HFFc6 (cell line): ENCODE data around the gene COL3A1. TPM values are rescaled to one million over a fixed set of nuclear protein-coding genes. Genes with fewer than 3 reads are reported as not detected.

Experiments used
- DNase-seq: peaks from one replicate; pipeline ENCODE4 v3.0.0-alpha.2; 2018
- H3K27ac Mint-ChIP-seq: 2 replicates; pipeline ENCODE4 v1.8.0; 2020; ENCODE audit warnings: mild to moderate bottlenecking, mixed read lengths
- H3K27me3 Mint-ChIP-seq: 2 replicates; pipeline ENCODE4 v1.8.0; 2021; ENCODE audit warnings: mild to moderate bottlenecking, moderate library complexity, mixed read lengths; ENCODE audit not compliant: insufficient read depth
- H3K36me3 Mint-ChIP-seq: 2 replicates; pipeline ENCODE4 v1.8.0; 2021; ENCODE audit warnings: low read depth, mixed read lengths
- H3K4me1 Mint-ChIP-seq: 2 replicates; pipeline ENCODE4 v1.8.0; 2020; ENCODE audit warnings: low read depth, mixed read lengths
- H3K4me3 Mint-ChIP-seq: 2 replicates; pipeline ENCODE4 v1.8.0; 2020; ENCODE audit warnings: mild to moderate bottlenecking, moderate library complexity, mixed read lengths
- H3K9me3 Mint-ChIP-seq: 2 replicates; pipeline ENCODE4 v1.8.0; 2020; ENCODE audit warnings: mild to moderate bottlenecking, mixed read lengths
- long read RNA-seq: library from polyadenylated mRNA; unstranded; transcript quantifications from one replicate; pipeline ENCODE4 v2.0.0, GENCODE V29; 2019
- total RNA-seq, 6 experiments: library from RNA; stranded (reverse); fragmentation: NEBNext Ultra II Directional; extraction: Animal tissue kit (Norgen Biotek cat#: 25700); gene quantifications; 2 replicates in 1 of 6; 3 replicates in 5 of 6; pipeline ENCODE4 v1.2.3, GENCODE V29; 2021
- TF ChIP-seq, protein P1 (sequence below): fragments of 200-600 bp; sonication (generic); IDR thresholded peaks from 2 replicates; pipeline ENCODE4 v1.5.0; 2021; ENCODE audit warnings: antibody characterized with exemption, mild to moderate bottlenecking

Gene COL3A1
- 100 to 1,000 TPM; 348 to 594 (median 356) TPM for total RNA-seq
- long read RNA-seq, full-length matches to known transcripts = 212 of 412 reads
- long read RNA-seq, partial matches to known transcripts = 179 of 412 reads
- long read RNA-seq, other reads (novel, unspliced or antisense) = 21 of 412 reads

DNA sequence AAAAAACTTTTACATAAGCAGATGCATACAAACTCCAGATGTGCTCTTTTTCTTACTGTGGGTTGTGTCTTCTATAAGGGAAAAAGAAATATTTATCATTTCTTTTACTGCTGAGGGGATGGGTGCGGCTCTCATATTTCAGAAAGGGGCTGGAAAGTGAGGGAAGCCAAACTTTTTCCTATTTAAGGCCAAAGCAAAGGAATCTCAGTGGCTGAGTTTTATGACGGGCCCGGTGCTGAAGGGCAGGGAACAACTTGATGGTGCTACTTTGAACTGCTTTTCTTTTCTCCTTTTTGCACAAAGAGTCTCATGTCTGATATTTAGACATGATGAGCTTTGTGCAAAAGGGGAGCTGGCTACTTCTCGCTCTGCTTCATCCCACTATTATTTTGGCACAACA lies at the start of gene COL3A1:
Gene COL3A1, plus strand, starts transcription at position 210 of the 400 bp plus-strand sequence. Its CDS starts 117 bp downstream, at position 327.
- H3K4me3 Mint-ChIP-seq = peak within 1 kb of the TSS; percentile 98
- H3K27ac Mint-ChIP-seq = peak within 1 kb of the TSS; percentile 85
- DNase-seq = peak; percentile 52
- H3K4me1 Mint-ChIP-seq = peaks cover 81% of the 10 kb centered on the region
- no peaks in the 10 kb centered on the region for H3K9me3 Mint-ChIP-seq
- peaks cover 7% of the 10 kb centered on the region; the same call in 1 of the 2 replicates for H3K36me3 Mint-ChIP-seq
- TF ChIP-seq, protein P1, sequence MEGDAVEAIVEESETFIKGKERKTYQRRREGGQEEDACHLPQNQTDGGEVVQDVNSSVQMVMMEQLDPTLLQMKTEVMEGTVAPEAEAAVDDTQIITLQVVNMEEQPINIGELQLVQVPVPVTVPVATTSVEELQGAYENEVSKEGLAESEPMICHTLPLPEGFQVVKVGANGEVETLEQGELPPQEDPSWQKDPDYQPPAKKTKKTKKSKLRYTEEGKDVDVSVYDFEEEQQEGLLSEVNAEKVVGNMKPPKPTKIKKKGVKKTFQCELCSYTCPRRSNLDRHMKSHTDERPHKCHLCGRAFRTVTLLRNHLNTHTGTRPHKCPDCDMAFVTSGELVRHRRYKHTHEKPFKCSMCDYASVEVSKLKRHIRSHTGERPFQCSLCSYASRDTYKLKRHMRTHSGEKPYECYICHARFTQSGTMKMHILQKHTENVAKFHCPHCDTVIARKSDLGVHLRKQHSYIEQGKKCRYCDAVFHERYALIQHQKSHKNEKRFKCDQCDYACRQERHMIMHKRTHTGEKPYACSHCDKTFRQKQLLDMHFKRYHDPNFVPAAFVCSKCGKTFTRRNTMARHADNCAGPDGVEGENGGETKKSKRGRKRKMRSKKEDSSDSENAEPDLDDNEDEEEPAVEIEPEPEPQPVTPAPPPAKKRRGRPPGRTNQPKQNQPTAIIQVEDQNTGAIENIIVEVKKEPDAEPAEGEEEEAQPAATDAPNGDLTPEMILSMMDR = no peak
- H3K27me3 Mint-ChIP-seq = no peaks in the 10 kb centered on the region; the same call in none of the 2 replicates

DNA sequence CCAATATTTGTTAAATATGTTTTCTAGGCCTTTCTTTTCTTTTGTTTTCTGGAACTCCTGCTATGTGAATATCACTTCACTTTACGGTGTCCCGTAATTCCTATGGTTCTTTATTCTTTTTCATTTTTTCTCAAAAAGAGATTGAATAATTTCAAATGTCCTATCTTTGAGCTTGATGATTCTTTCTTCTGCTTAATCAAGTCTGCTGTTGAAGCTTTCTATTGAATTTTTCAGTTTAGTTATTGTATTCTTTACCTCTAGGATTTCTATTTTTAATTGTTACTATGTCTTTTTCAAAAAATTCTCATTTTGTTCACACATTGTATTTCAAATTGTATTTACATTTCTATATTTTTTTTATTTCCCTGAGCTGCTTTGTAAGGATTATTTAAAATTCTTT lies 45.5 kb upstream of the COL3A1 start:
- Mint-ChIP-seq H3K27ac (no peak overlapping the region), H3K9me3 (peaks cover 20% of the 10 kb centered on the region), H3K4me1 (peaks cover 12% of the 10 kb centered on the region), H3K27me3 (no peaks in the 10 kb centered on the region; the same call in 1 of the 2 replicates), H3K36me3 (peaks cover 21% of the 10 kb centered on the region), H3K4me3 (no peak overlapping the region)
- TF ChIP-seq, protein P1 = no peak
- no peak for DNase-seq

DNA sequence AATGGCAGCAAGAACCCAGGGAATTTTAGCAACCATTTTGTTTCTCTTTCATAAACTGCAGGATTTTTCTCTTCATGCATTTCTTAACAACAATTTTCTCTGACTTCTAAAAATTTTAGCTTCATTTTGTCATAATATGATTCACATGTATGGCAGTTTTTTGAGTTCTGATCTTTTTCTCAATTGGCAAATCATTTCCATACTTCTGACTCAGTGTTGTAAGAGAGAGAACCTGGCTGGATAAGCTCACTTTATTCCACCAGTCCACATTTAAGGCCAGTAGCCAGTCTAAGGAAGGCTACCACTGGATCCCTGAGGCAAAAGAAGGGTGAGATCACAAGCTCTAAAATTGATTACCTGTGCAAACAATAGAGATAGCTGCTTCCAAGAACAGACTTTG lies 42.8 kb upstream of the COL3A1 start:
- no peaks in the 10 kb centered on the region for H3K27me3 Mint-ChIP-seq

DNA sequence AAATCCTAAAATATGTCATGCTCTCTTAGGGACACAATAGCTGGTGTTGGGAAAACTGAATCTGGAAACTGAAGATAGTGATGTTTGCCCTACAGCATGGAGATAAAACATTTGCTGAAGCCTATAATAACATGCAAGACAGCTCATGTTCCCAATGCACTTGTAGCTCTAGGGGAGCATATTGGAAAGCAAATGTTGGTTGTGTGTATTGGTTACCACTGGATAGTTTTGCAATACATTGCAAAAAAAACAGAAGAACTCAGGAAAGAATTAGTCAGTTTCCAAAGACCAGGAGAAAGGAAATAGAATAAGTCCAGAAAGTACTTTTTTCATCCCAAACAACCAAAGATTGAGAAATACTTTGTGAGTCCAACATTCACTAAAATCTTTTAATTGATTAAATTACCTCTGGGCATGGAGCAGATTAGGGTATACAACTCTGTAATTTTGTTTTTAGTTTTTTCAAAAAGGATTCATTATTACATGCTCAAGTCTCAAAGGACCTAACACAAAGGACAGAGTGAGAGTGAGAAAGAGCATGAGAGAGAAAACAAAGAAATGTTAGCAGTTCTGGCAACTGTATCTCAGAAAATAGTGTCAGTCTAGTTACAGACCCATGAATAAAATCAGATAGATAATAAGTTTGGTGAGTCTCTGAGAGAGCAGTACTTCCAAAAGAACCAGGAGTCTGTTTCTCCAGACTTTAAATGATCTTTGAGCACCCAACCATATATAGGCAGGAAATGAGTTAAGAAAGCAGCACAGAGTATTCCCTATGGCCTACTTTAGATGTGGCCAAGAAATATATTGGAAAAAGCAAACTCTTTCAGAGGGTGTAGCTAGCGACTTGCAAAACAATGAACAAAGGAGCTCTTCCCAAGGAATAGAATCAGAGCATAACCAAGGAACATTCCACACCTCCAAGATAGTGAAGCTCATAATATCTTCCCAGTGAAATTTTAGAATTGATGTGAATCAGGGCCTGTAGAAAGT lies 36.6 kb upstream of the COL3A1 start:
- Mint-ChIP-seq H3K9me3 (no peaks in the 10 kb centered on the region), H3K4me1 (peaks cover 24% of the 10 kb centered on the region), H3K27me3 (no peaks in the 10 kb centered on the region), H3K27ac (peak overlapping the region; percentile 78), H3K36me3 (no peaks in the 10 kb centered on the region), H3K4me3 (no peak overlapping the region)
- TF ChIP-seq, protein P1 = no peak
- peak; percentile 41 for DNase-seq

More for the DNA sequence above, 42.8 kb upstream of the COL3A1 start:
- Mint-ChIP-seq H3K27ac (no peak overlapping the region), H3K4me3 (no peak overlapping the region), H3K36me3 (peaks cover 12% of the 10 kb centered on the region), H3K4me1 (peaks cover 12% of the 10 kb centered on the region), H3K9me3 (peaks cover 11% of the 10 kb centered on the region)
- DNase-seq = peak; percentile 5
- TF ChIP-seq, protein P1 = no peak

DNA sequence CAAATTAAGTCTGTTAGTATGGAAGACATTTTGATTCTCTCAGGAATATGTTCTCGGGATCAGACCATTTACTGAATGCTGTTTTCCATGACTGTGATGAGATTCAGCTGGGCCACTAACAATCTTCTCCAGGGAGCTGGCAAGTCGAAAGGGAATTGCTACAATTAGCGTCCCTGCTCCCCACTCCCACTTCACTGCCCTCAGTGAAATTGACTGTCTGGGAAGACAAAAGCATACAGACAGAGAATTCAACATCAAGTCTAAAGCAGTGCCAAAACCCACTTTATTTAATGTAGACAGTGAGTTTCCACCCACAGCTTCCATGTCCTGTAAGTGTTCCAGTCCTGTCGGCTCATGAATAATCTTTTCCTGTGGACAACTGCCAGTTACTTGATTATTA lies 34.0 kb upstream of the COL3A1 start:
- H3K4me3 Mint-ChIP-seq = peak overlapping the region; percentile 57

More for the DNA sequence above, 34.0 kb upstream of the COL3A1 start:
- no peak for DNase-seq
- Mint-ChIP-seq H3K9me3 (no peaks in the 10 kb centered on the region), H3K27ac (peak overlapping the region; percentile 60; the same call in 1 of the 2 replicates), H3K36me3 (no peaks in the 10 kb centered on the region), H3K4me1 (peaks cover 24% of the 10 kb centered on the region), H3K27me3 (no peaks in the 10 kb centered on the region)
- TF ChIP-seq, protein P1 = no peak
